Upper lobe of right lung (tissue), 1 donor: ENCODE results near the gene SDR9C7. TPM values are rescaled to one million over a fixed set of nuclear protein-coding genes. Genes with fewer than 3 reads are reported as not detected.
A peak's percentile ranks its signal among the peaks of the same experiment; 100 is the strongest.
"Not testable (repeated sequence)": the region's sequence is repeated elsewhere in the genome, so short reads cannot be mapped to it uniquely, and the experiment has no call there.

Experiments
- ATAC-seq: fragments of 200-7000 bp; cut with Tn5 transposase; one replicate; pipeline ENCODE4 v1.9.1; 2020; ENCODE audit warnings: mild to moderate bottlenecking, moderate library complexity
- DNase-seq: peaks from one replicate; pipeline ENCODE4 v3.0.0-alpha.2; 2020
- H3K27ac ChIP-seq: fragments of 200-600 bp; one replicate; pipeline ENCODE4 v1.8.0; 2022
- H3K27me3 ChIP-seq: fragments of 200-600 bp; one replicate; pipeline ENCODE4 v1.8.0; 2022; ENCODE audit warnings: mild to moderate bottlenecking
- H3K36me3 ChIP-seq: fragments of 200-600 bp; one replicate; pipeline ENCODE4 v1.8.0; 2022
- H3K4me1 ChIP-seq: fragments of 200-600 bp; one replicate; pipeline ENCODE4 v1.8.0; 2022
- H3K4me3 ChIP-seq: fragments of 200-600 bp; one replicate; pipeline ENCODE4 v1.8.0; 2022; ENCODE audit warnings: mild to moderate bottlenecking
- H3K9me3 ChIP-seq: fragments of 200-600 bp; one replicate; pipeline ENCODE4 v1.8.0; 2022
- CTCF ChIP-seq: fragments of 200-600 bp; IDR thresholded peaks from one replicate; pipeline ENCODE4 v1.8.0; 2022; ENCODE audit warnings: antibody characterized with exemption
- intact Hi-C: fragments of 100-400 bp; cut with DNase I; formaldehyde crosslinking; loops from one replicate; pipeline ENCODE4 v1.11.0; 2022
- total RNA-seq: library from RNA; stranded (reverse); fragmentation: NEBNext Ultra II Directional; extraction: Animal tissue kit (Norgen Biotek cat#: 25700); gene quantifications from one replicate; pipeline ENCODE4 v1.2.1, GENCODE V29; 2021
- donor health status: DM: no; HTN: yes; CAD: no; lungs with severe emphysema.

SDR9C7 gene
- total RNA-seq, 1 donor from 2014 or later = not detected

- no peak for TF ChIP-seq CTCF
- Histone ChIP-seq H3K27ac (no peak overlapping the region), H3K9me3 (no peaks in the 10 kb centered on the region), H3K36me3 (no peaks in the 10 kb centered on the region), H3K4me1 (no peaks in the 10 kb centered on the region), H3K27me3 (no peaks in the 10 kb centered on the region), H3K4me3 (no peak overlapping the region)
- intact Hi-C loops = no loop called here
- no peak for DNase-seq
- peak; percentile 43 for ATAC-seq
Measured at GRCh38 chr12:56978397-56979138, 44.4 kb upstream of the SDR9C7 start.

GRCh38 chr12:56977361-56977760, 43.2 kb upstream of the SDR9C7 start:
- H3K27me3 ChIP-seq, H3K36me3 ChIP-seq, ATAC-seq, DNase-seq, H3K4me1 ChIP-seq, H3K27ac ChIP-seq, H3K4me3 ChIP-seq, H3K9me3 ChIP-seq, intact Hi-C loops: not testable (repeated sequence)

- H3K4me3 ChIP-seq, H3K9me3 ChIP-seq, H3K4me1 ChIP-seq, H3K27ac ChIP-seq, DNase-seq, intact Hi-C loops, H3K36me3 ChIP-seq, H3K27me3 ChIP-seq, ATAC-seq: not testable (repeated sequence)
Measured at GRCh38 chr12:56974224-56974623, 40.0 kb upstream of the SDR9C7 start.

GRCh38 chr12:56968910-56969309, 34.7 kb upstream of the SDR9C7 start:
- H3K9me3 ChIP-seq, H3K36me3 ChIP-seq, DNase-seq, H3K4me3 ChIP-seq, H3K4me1 ChIP-seq, intact Hi-C loops, H3K27me3 ChIP-seq, H3K27ac ChIP-seq, ATAC-seq: not testable (repeated sequence)

- H3K4me1 ChIP-seq, H3K9me3 ChIP-seq, H3K36me3 ChIP-seq, intact Hi-C loops, H3K27me3 ChIP-seq, H3K4me3 ChIP-seq, DNase-seq, ATAC-seq, H3K27ac ChIP-seq: not testable (repeated sequence)
Measured at GRCh38 chr12:56965997-56966642, 31.9 kb upstream of the SDR9C7 start.

- ATAC-seq, intact Hi-C loops: not testable (repeated sequence)
Measured at GRCh38 chr12:56965124-56965523, 30.9 kb upstream of the SDR9C7 start.

GRCh38 chr12:56963557-56963956, 29.3 kb upstream of the SDR9C7 start:
- DNase-seq, H3K4me1 ChIP-seq, intact Hi-C loops, H3K27ac ChIP-seq, H3K4me3 ChIP-seq, H3K9me3 ChIP-seq, H3K27me3 ChIP-seq, ATAC-seq, H3K36me3 ChIP-seq: not testable (repeated sequence)

More at GRCh38 chr12:56965124-56965523, 30.9 kb upstream of the SDR9C7 start:
- H3K4me3 ChIP-seq, H3K27ac ChIP-seq, H3K9me3 ChIP-seq, DNase-seq, H3K4me1 ChIP-seq, H3K36me3 ChIP-seq, H3K27me3 ChIP-seq: not testable (repeated sequence)

GRCh38 chr12:56962247-56962646, 28.0 kb upstream of the SDR9C7 start:
- ATAC-seq, H3K27ac ChIP-seq, intact Hi-C loops, H3K27me3 ChIP-seq, H3K9me3 ChIP-seq, H3K4me3 ChIP-seq, DNase-seq, H3K36me3 ChIP-seq, H3K4me1 ChIP-seq: not testable (repeated sequence)

- Histone ChIP-seq H3K9me3 (no peaks in the 10 kb centered on the region), H3K4me3 (no peak overlapping the region), H3K27me3 (no peaks in the 10 kb centered on the region), H3K27ac (no peak overlapping the region), H3K4me1 (no peaks in the 10 kb centered on the region), H3K36me3 (no peaks in the 10 kb centered on the region)
- TF ChIP-seq CTCF = no peak
- intact Hi-C loops = no loop called here
- DNase-seq (no peak), ATAC-seq (no peak)
Measured at GRCh38 chr12:56958422-56958821, 24.2 kb upstream of the SDR9C7 start.
